Endothelial cell of coronary artery (primary cell): ENCODE measurements around the gene XIRP2. TPM values are rescaled to one million over a fixed set of nuclear protein-coding genes. Genes with fewer than 3 reads are reported as not detected.

ENCODE experiments used
- total RNA-seq: library from RNA; depleted of rRNA; stranded (reverse); fragments of >200 nt; gene quantifications from 2 replicates; pipeline ENCODE4 v1.2.3, GENCODE V29; 2014

Gene XIRP2
- 0.09 TPM in 1 of 2 replicates, not detected in the other for total RNA-seq

GRCh38 chr2:166888180-166888579 lies at the start of gene XIRP2:
XIRP2 (plus strand) TSS chr2:166888480; CDS start chr2:166903483, 15,003 bp downstream.

GRCh38 chr2:167292430-167293171 lies 404.3 kb downstream of the XIRP2 start, which contains the start of gene B3GALT1:
B3GALT1 (plus strand) TSS chr2:167293001.

